ENCODE data around the gene MED8. TPM values are rescaled to one million over a fixed set of nuclear protein-coding genes. Genes with fewer than 3 reads are reported as not detected.

The MED8 gene
- total and polyA plus RNA-seq, 2 of the 13 experiments (the other 11 are each of a cell fraction or from before 2014, with no cell fraction given): 16.9 to 77.4 TPM

- TF ChIP-seq TMF1 (CRISPR knock-in tag; IDR thresholded peaks at IDR 0.05; ENCODE audit: low read depth): no peak
- no peak for TF ChIP-seq AHR (CRISPR knock-in tag; IDR thresholded peaks at IDR 0.05)
- TF ChIP-seq, protein P1, sequence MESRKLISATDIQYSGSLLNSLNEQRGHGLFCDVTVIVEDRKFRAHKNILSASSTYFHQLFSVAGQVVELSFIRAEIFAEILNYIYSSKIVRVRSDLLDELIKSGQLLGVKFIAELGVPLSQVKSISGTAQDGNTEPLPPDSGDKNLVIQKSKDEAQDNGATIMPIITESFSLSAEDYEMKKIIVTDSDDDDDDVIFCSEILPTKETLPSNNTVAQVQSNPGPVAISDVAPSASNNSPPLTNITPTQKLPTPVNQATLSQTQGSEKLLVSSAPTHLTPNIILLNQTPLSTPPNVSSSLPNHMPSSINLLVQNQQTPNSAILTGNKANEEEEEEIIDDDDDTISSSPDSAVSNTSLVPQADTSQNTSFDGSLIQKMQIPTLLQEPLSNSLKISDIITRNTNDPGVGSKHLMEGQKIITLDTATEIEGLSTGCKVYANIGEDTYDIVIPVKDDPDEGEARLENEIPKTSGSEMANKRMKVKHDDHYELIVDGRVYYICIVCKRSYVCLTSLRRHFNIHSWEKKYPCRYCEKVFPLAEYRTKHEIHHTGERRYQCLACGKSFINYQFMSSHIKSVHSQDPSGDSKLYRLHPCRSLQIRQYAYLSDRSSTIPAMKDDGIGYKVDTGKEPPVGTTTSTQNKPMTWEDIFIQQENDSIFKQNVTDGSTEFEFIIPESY (CRISPR knock-in tag; IDR thresholded peaks at IDR 0.05): no peak
These were observed 34.3 kb upstream of the MED8 start (continued) for GRCh38 chr1:43423672-43424550.

DNA sequence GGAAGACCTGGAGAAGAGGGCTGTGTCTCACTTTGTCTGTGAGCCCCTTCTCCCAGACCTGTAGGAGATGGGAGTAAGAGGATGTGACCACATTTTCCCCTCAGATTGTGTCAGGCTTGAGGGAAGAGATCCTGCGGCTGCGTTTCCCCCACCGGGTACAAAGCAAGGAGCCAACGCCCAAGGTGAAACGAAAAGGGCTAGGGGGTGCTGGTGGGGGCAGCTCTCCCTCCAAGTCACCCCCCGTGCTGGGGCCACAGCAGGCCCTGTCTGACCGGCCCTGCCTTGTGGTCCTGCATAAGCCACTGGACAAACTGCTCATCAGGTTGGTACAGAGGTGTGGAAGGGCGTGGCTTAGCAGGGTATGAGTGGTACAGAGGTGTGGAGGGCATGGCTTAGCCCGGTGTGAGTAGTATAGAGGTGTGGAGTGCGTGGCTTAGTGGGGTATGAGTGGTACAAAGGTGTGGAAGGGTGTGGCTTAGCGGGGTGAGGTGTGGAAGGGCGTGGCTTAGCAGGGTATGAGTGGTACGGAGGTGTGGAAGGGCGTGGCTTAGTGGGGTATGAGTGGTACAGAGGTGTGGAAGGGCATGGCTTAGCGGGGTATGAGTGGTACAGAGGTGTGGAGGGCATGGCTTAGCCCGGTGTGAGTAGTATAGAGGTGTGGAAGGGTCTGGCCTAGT, 33.5 kb upstream of the MED8 start:
- intact Hi-C loops (cut with micrococcal nuclease; ENCODE audit: unreplicated experiment) (no loop called here), in situ Hi-C loops (cut with HindIII; ENCODE audit: extremely low pct_ligation_motif_present, low pct_unique_long_range_greater_than_20kb) (loop anchor here (25.0 kb wide), 1 partner anchor 511 kb away; no protein-coding TSS in a partner anchor)
- CTCF ChIA-PET (ENCODE audit: low intra/inter-chr PET ratio, low total read pairs): no interaction called here
- H3K36me3 ChIP-seq (replicated peaks in 1 of 2; ENCODE audit: control insufficient read depth in 1 of 2, insufficient read depth in 2 of 2, low read length in 2 of 2): peaks cover 30 to 78% of the 10 kb centered on the region in 2 experiments
- H3K9ac ChIP-seq (ENCODE audit: insufficient read depth, low read depth, low read length): no peak overlapping the region
- BruUV-seq (replicated peaks): no TSS peak
- no peaks in the 10 kb centered on the region for H3K9me3 ChIP-seq (ENCODE audit: low read length)
- POLR2A ChIA-PET: no interaction called here
- TF ChIP-seq REPIN1 (CRISPR knock-in tag; IDR thresholded peaks at IDR 0.05; ENCODE audit: borderline replicate concordance, low read depth) (no peak), ZNF562 (CRISPR knock-in tag; IDR thresholded peaks at IDR 0.05; ENCODE audit: borderline replicate concordance) (no peak), ISX (CRISPR knock-in tag; conservative IDR thresholded peaks at IDR 0.05) (no peak)
- no peak for DNase-seq (ENCODE audit: low spot score)
- no peak for FAIRE-seq
- ATAC-seq: no peak
- no peak overlapping the region for H2AFZ ChIP-seq (ENCODE audit: low read length)
- H4K20me1 ChIP-seq (ENCODE audit: insufficient read depth, low read length): no peaks in the 10 kb centered on the region
- no peak overlapping the region for H3K4me2 ChIP-seq (ENCODE audit: low read depth, low read length)
- 95% methylated on average over 15 of the region's 16 CpGs for WGBS (ENCODE audit: low lambda C conversion rate)
- H3K27me3 ChIP-seq (ENCODE audit: control insufficient read depth in 1 of 2, insufficient read depth in 2 of 2, low read length in 2 of 2): no peaks in the 10 kb centered on the region
- H3K27ac ChIP-seq (ENCODE audit: extremely low read length, insufficient read depth, low read length): no peak overlapping the region
- H3K79me2 ChIP-seq (ENCODE audit: insufficient read depth, low read length): no peaks in the 10 kb centered on the region
- 0 out of 2 replicates have a peak, but pooled peaks cover 6% of the 10 kb centered on the region for H3K4me1 ChIP-seq (ENCODE audit: insufficient read depth, low read length)
- no peak overlapping the region for H3K4me3 ChIP-seq (replicated peaks in 1 of 3; ENCODE audit: insufficient read depth in 1 of 3, low read depth in 2 of 3, low read length in 3 of 3)

Data from HepG2 (cell line).